ENCODE results near the gene BICC1.

The BICC1 gene

GRCh38 chr10:58781873-58782488 is 269.3 kb downstream of the BICC1 start:
- DNase-seq, result peak in 9 of 42 donors; percentile 7 to 68 (median 16)
- intact Hi-C loops (cut with DNase I), result loop anchor here (5.0 kb wide), 1 partner anchor 840 kb away; no protein-coding TSS in a partner anchor

- no peak for DNase-seq
- intact Hi-C loops (cut with DNase I), result loop anchor here (5.0 kb wide), 1 partner anchor 839 kb away; no protein-coding TSS in a partner anchor
Measured at GRCh38 chr10:58782876-58783851, 270.5 kb downstream of the BICC1 start.

- intact Hi-C loops (cut with DNase I), result loop anchor here (5.0 kb wide), 1 partner anchor 838 kb away; no protein-coding TSS in a partner anchor
- DNase-seq, result no peak
Measured at GRCh38 chr10:58784361-58784760, 271.7 kb downstream of the BICC1 start.

- intact Hi-C loops (cut with DNase I), result no loop called here
- DNase-seq, result no peak
Measured at GRCh38 chr10:58785354-58785753, 272.7 kb downstream of the BICC1 start.

GRCh38 chr10:58791137-58791536 is 278.5 kb downstream of the BICC1 start:
- intact Hi-C loops (cut with DNase I), result no loop called here
- no peak for DNase-seq

GRCh38 chr10:58795560-58795959 is 282.9 kb downstream of the BICC1 start:
- no peak for DNase-seq
- intact Hi-C loops (cut with DNase I), result no loop called here

GRCh38 chr10:58796242-58796641 is 283.6 kb downstream of the BICC1 start:
- peak in 19 of 42 donors; percentile 3 to 47 (median 17) for DNase-seq
- intact Hi-C loops (cut with DNase I), result no loop called here

- intact Hi-C loops (cut with DNase I), result no loop called here
- no peak for DNase-seq
Measured at GRCh38 chr10:58796824-58797223, 284.2 kb downstream of the BICC1 start.

- DNase-seq, result no peak
- intact Hi-C loops (cut with DNase I), result no loop called here
Measured at GRCh38 chr10:58797356-58797755, 284.7 kb downstream of the BICC1 start.

- intact Hi-C loops (cut with DNase I), result no loop called here
Measured at GRCh38 chr10:58802047-58802446, 289.4 kb downstream of the BICC1 start.

GRCh38 chr10:58806323-58806722 is 293.7 kb downstream of the BICC1 start:
- no peak for DNase-seq
- intact Hi-C loops (cut with DNase I), result no loop called here

More at GRCh38 chr10:58802047-58802446, 289.4 kb downstream of the BICC1 start:
- no peak for DNase-seq

- intact Hi-C loops (cut with DNase I), result no loop called here
- DNase-seq, result no peak
Measured at GRCh38 chr10:58806970-58807628, 294.4 kb downstream of the BICC1 start.

- intact Hi-C loops (cut with DNase I), result no loop called here
- no peak for DNase-seq
Measured at GRCh38 chr10:58807629-58808022, 295.0 kb downstream of the BICC1 start.

- intact Hi-C loops (cut with DNase I), result no loop called here
Measured at GRCh38 chr10:58810751-58811150, 298.1 kb downstream of the BICC1 start.

GRCh38 chr10:58813573-58813972 is 300.9 kb downstream of the BICC1 start:
- no peak for DNase-seq
- intact Hi-C loops (cut with DNase I), result no loop called here

More at GRCh38 chr10:58810751-58811150, 298.1 kb downstream of the BICC1 start:
- no peak for DNase-seq

GRCh38 chr10:58817201-58817846 is 304.7 kb downstream of the BICC1 start:
- intact Hi-C loops (cut with DNase I), result no loop called here
- no peak for DNase-seq

- no peak for DNase-seq
- intact Hi-C loops (cut with DNase I), result no loop called here
Measured at GRCh38 chr10:58818900-58819299, 306.2 kb downstream of the BICC1 start.

- intact Hi-C loops (cut with DNase I), result no loop called here
- no peak for DNase-seq
Measured at GRCh38 chr10:58820386-58820785, 307.7 kb downstream of the BICC1 start.

Measured in head of caudate nucleus (tissue), 42 donors.